ENCODE measurements around the gene ZNF23. TPM values are rescaled to one million over a fixed set of nuclear protein-coding genes. Genes with fewer than 3 reads are reported as not detected.

ZNF23 gene
- total RNA-seq, 1 donor from 2014 or later = 18.2 TPM

DNA sequence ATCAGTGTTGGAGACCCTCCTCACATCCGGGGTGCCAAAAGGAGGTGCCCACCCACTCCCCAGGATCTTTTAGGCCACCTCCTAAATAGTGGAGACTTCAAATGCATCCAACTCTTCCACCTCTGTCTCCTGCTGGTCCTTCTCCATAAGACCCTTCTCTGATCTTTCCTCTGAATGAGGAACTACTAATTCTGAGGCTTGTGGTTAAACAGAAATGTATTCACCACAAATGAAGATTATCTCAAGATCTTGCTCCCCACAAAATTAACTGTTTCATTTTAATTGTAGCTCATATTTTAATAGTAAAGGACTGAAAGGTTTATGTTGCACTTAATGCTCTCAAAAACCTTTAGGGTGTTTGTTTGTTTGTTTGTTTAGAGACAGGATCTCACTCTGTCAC, 54.3 kb downstream of the ZNF23 start:
- Mint-ChIP-seq H3K4me3 (no peak overlapping the region), H3K27ac (no peak overlapping the region)

DNA sequence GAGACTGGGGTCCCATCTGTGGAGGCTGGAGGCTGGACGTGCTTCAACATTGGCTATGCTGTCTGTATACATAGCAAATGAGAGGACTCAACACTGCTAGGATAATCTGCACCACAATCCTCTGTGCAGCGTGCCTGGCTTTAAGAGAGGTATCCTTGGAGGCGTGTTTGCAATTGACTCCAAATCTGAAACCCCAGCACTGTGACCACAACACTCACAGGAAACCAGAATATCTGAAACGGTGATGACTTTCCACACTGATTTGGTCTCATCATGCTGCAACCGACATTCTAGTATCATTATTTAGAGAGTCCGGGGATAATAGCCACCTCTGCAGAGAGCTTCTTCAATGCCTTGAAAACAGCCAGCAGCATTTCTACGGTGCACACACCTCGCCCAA, 55.3 kb downstream of the ZNF23 start:
- H3K27me3 Mint-ChIP-seq (ENCODE audit: insufficient read depth, low read depth) = peaks cover 8% of the 10 kb centered on the region

More for the DNA sequence above, 54.3 kb downstream of the ZNF23 start:
- Mint-ChIP-seq H3K4me1 (peaks cover 2% of the 10 kb centered on the region), H3K27me3 (ENCODE audit: insufficient read depth, low read depth) (peaks cover 5% of the 10 kb centered on the region), H3K9me3 (peaks cover 16% of the 10 kb centered on the region), H3K36me3 (no peaks in the 10 kb centered on the region)
- H3K79me2 ChIP-seq (ENCODE audit: low read depth) = no peaks in the 10 kb centered on the region
- no peak overlapping the region for H3K9ac ChIP-seq
- H3K4me1 ChIP-seq = peaks cover 3% of the 10 kb centered on the region
- H2AFZ ChIP-seq (replicated peaks) = no peak overlapping the region
- no peaks in the 10 kb centered on the region for H3K36me3 ChIP-seq
- no peak for DNase-seq (ENCODE audit: low spot score)
- no peaks in the 10 kb centered on the region for H3F3A ChIP-seq (ENCODE audit: low read depth)
- no peak overlapping the region for H3K4me3 ChIP-seq
- no peaks in the 10 kb centered on the region for H3K27me3 ChIP-seq
- no peak overlapping the region for H3K27ac ChIP-seq
- no peaks in the 10 kb centered on the region for H4K20me1 ChIP-seq (ENCODE audit: low read depth)
- H3K9me3 ChIP-seq (ENCODE audit: low read depth) = no peaks in the 10 kb centered on the region
- TF ChIP-seq EZH2phosphoT487 (IDR thresholded peaks at IDR 0.05) = no peak
- TF ChIP-seq CTCF (IDR thresholded peaks at IDR 0.05) = no peak
- no peak for TF ChIP-seq EZH2 (IDR thresholded peaks at IDR 0.05)
- no peak overlapping the region for H3K4me2 ChIP-seq

DNA sequence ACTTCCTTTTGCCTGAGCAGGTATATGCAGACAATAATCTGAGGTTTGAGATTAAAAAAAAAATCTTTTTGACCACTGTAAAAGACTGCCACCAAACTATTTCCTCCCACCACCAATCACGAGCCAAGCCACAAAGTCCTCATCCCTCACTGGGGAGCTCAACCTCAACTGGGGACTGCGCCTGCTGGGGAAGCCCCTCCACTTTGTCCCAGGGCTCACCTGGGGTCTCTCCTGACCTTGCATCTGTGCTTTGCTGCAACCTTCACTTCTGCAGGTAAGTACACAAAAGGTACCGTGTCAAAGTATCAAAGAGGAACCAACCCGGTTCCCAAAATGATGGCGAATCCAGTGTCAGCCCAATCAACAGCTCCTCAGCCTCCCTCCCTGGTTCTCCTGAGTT, 55.7 kb downstream of the ZNF23 start:
- Mint-ChIP-seq H3K9me3 (peaks cover 16% of the 10 kb centered on the region), H3K36me3 (no peaks in the 10 kb centered on the region), H3K27ac (no peak overlapping the region), H3K4me1 (no peaks in the 10 kb centered on the region), H3K27me3 (ENCODE audit: insufficient read depth, low read depth) (peaks cover 8% of the 10 kb centered on the region), H3K4me3 (no peak overlapping the region)
- Histone ChIP-seq H3K9me3 (ENCODE audit: low read depth) (no peaks in the 10 kb centered on the region), H3K4me1 (peaks cover 10% of the 10 kb centered on the region), H3K4me3 (no peak overlapping the region), H2AFZ (replicated peaks) (no peak overlapping the region), H3K79me2 (ENCODE audit: low read depth) (no peaks in the 10 kb centered on the region), H3K27ac (no peak overlapping the region), H3K27me3 (no peaks in the 10 kb centered on the region), H4K20me1 (ENCODE audit: low read depth) (no peaks in the 10 kb centered on the region), H3K9ac (no peak overlapping the region), H3K36me3 (no peaks in the 10 kb centered on the region), H3K4me2 (no peak overlapping the region), H3F3A (ENCODE audit: low read depth) (peaks cover 3% of the 10 kb centered on the region)
- TF ChIP-seq EZH2phosphoT487 (IDR thresholded peaks at IDR 0.05) (no peak), CTCF (IDR thresholded peaks at IDR 0.05) (no peak), EZH2 (IDR thresholded peaks at IDR 0.05) (no peak)
- no peak for DNase-seq (ENCODE audit: low spot score)

More for the DNA sequence above, 55.3 kb downstream of the ZNF23 start:
- Mint-ChIP-seq H3K27ac (no peak overlapping the region), H3K9me3 (peaks cover 16% of the 10 kb centered on the region), H3K4me3 (no peak overlapping the region), H3K36me3 (no peaks in the 10 kb centered on the region), H3K4me1 (no peaks in the 10 kb centered on the region)
- peaks cover 8% of the 10 kb centered on the region for H3K4me1 ChIP-seq
- H3F3A ChIP-seq (ENCODE audit: low read depth) = peaks cover 1% of the 10 kb centered on the region
- no peak overlapping the region for H2AFZ ChIP-seq (replicated peaks)
- H3K4me2 ChIP-seq = no peak overlapping the region
- no peaks in the 10 kb centered on the region for H3K27me3 ChIP-seq
- H3K9me3 ChIP-seq (ENCODE audit: low read depth) = no peaks in the 10 kb centered on the region
- H4K20me1 ChIP-seq (ENCODE audit: low read depth) = no peaks in the 10 kb centered on the region
- H3K27ac ChIP-seq = no peak overlapping the region
- no peak overlapping the region for H3K4me3 ChIP-seq
- H3K9ac ChIP-seq = no peak overlapping the region
- TF ChIP-seq EZH2 (IDR thresholded peaks at IDR 0.05) = no peak
- TF ChIP-seq EZH2phosphoT487 (IDR thresholded peaks at IDR 0.05) = no peak
- H3K36me3 ChIP-seq = no peaks in the 10 kb centered on the region
- no peaks in the 10 kb centered on the region for H3K79me2 ChIP-seq (ENCODE audit: low read depth)
- no peak for DNase-seq (ENCODE audit: low spot score)

GRCh38 chr16:71404364-71404763, 57.7 kb downstream of the ZNF23 start:
- Mint-ChIP-seq H3K4me1 (no peaks in the 10 kb centered on the region), H3K27ac (no peak overlapping the region)

More at GRCh38 chr16:71404364-71404763, 57.7 kb downstream of the ZNF23 start:
- Histone ChIP-seq H3K79me2 (ENCODE audit: low read depth) (no peaks in the 10 kb centered on the region), H4K20me1 (ENCODE audit: low read depth) (no peaks in the 10 kb centered on the region), H3K27ac (no peak overlapping the region), H3K4me2 (no peak overlapping the region), H3F3A (ENCODE audit: low read depth) (peaks cover 3% of the 10 kb centered on the region), H3K9me3 (ENCODE audit: low read depth) (no peaks in the 10 kb centered on the region), H3K4me1 (peaks cover 10% of the 10 kb centered on the region), H2AFZ (replicated peaks) (no peak overlapping the region), H3K27me3 (no peaks in the 10 kb centered on the region), H3K36me3 (no peaks in the 10 kb centered on the region), H3K9ac (no peak overlapping the region), H3K4me3 (no peak overlapping the region)
- H3K9me3 Mint-ChIP-seq = peaks cover 16% of the 10 kb centered on the region
- H3K4me3 Mint-ChIP-seq = no peak overlapping the region
- TF ChIP-seq EZH2phosphoT487 (IDR thresholded peaks at IDR 0.05) (no peak), CTCF (IDR thresholded peaks at IDR 0.05) (no peak), EZH2 (IDR thresholded peaks at IDR 0.05) (no peak)
- no peak for DNase-seq (ENCODE audit: low spot score)
- no peaks in the 10 kb centered on the region for H3K36me3 Mint-ChIP-seq
- H3K27me3 Mint-ChIP-seq (ENCODE audit: insufficient read depth, low read depth) = peaks cover 8% of the 10 kb centered on the region

All from neural progenitor cell (in vitro differentiated cells).